Esophagus squamous epithelium (tissue), 4 donors: ENCODE data around the gene LRRC51.

Source experiments
- CTCF ChIP-seq, 6 experiments: fragments of 450-650 bp in 4 of 6; fragments of 200-600 bp in 2 of 6; sonication (generic) in 2 of 6; IDR thresholded peaks; one replicate each; pipeline ENCODE4 v1.5.1; 2016 to 2019; ENCODE audit warnings: antibody characterized with exemption in 6 of 6, mild to moderate bottlenecking in 4 of 6, moderate library complexity in 4 of 6
- POLR2A ChIP-seq, 4 donors: fragments of 450-650 bp; IDR thresholded peaks; one replicate each; pipeline ENCODE4 v1.6.1; 2017; ENCODE audit warnings: antibody characterized with exemption in 4 of 4, mild to moderate bottlenecking in 4 of 4, moderate library complexity in 3 of 4

GRCh38 chr11:72042064-72042745 lies 38.4 kb upstream of the LRRC51 start:
- TF ChIP-seq CTCF (IDR thresholded peaks at IDR 0.05) (no peak), POLR2A (IDR thresholded peaks at IDR 0.05) (no peak)
